A549 (cell line): Measurements from ENCODE around the gene TNIK. TPM values are rescaled to one million over a fixed set of nuclear protein-coding genes. Genes with fewer than 3 reads are reported as not detected.
A peak's percentile ranks its signal among the peaks of the same experiment; 100 is the strongest.

Experiments
- ATAC-seq, 2 experiments: fragments of 200-7000 bp in 1 of 2; fragments of >200 bp in 1 of 2; cut with Nextera tagmentation in 1 of 2; cut with Tn5 transposase in 1 of 2; 3 replicates each; pipeline versions ENCODE4 v1.8.0 to v1.9.1; 2018 to 2020; ENCODE audit warnings: mild to moderate bottlenecking in 1 of 2, moderate library complexity in 1 of 2
- CTCF ChIA-PET: fragments of 300-600 bp; sonication (Branson Sonifier 250); formaldehyde crosslinking; extraction: SDS; loops from one replicate; lab custom pipeline; 2021; ENCODE audit warnings: antibody characterized with exemption, inconsistent platforms; lab: Yijun Ruan, JAX
- POLR2A ChIA-PET: fragments of 350-600 bp; formaldehyde crosslinking; extraction: SDS; loops from one replicate; lab custom pipeline; 2021; ENCODE audit warnings: antibody characterized with exemption, inconsistent platforms; lab: Yijun Ruan, JAX
- DNase-seq, 2 experiments: peaks; one replicate each; pipeline versions ENCODE4 v3.0.0 to v3.0.0-alpha.2; 2011 to 2016; ENCODE audit warnings: low read depth in 1 of 2, low spot score in 1 of 2
- FAIRE-seq: peaks from 2 replicates; lab custom pipeline; 2011; peaks lifted over from hg19 to GRCh38; lab: Jason Lieb, UNC
- H3K27ac ChIP-seq, 2 experiments: fragments of >200 bp; sonication (Bioruptor Twin); formaldehyde crosslinking; 3 replicates each; pipeline ENCODE4 v1.5.1; 2016 to 2017
- H3K4me1 ChIP-seq: fragments of >200 bp; sonication (Bioruptor Twin); formaldehyde crosslinking; 3 replicates; pipeline ENCODE4 v1.6.1; 2016
- H3K4me2 ChIP-seq: fragments of >200 bp; sonication (Bioruptor Twin); formaldehyde crosslinking; 3 replicates; pipeline ENCODE4 v1.6.1; 2016
- H3K4me3 ChIP-seq: fragments of >200 bp; sonication (Bioruptor Twin); formaldehyde crosslinking; 3 replicates; pipeline ENCODE4 v1.5.1; 2016
- H3K9me3 ChIP-seq: fragments of >200 bp; sonication (Bioruptor Twin); formaldehyde crosslinking; 3 replicates; pipeline ENCODE4 v1.6.1; 2016
- CEBPB ChIP-seq, 2 experiments: fragments of >200 bp in 1 of 2; sonication (Bioruptor Twin) in 1 of 2; formaldehyde crosslinking in 1 of 2; IDR thresholded peaks; 2 replicates each; pipeline ENCODE4 v1.6.1; 2012 to 2016
- CHD2 ChIP-seq: fragments of 150-350 bp; IDR thresholded peaks from 2 replicates; pipeline ENCODE4 v1.6.1; 2014; ENCODE audit warnings: low read length; ENCODE audit not compliant: partially characterized antibody
- ELK1 ChIP-seq: fragments of 150-350 bp; IDR thresholded peaks from 2 replicates; pipeline ENCODE4 v1.6.1; 2014; ENCODE audit warnings: low read depth, mild to moderate bottlenecking, low read length
- FOSB ChIP-seq: fragments of 250-450 bp; sonication (Bioruptor Pico); IDR thresholded peaks from 2 replicates; pipeline ENCODE4 v1.5.0; 2020; ENCODE audit warnings: mild to moderate bottlenecking, moderate library complexity
- HEYL ChIP-seq: fragments of 250-450 bp; sonication (Bioruptor Pico); IDR thresholded peaks from 2 replicates; pipeline ENCODE4 v1.8.0; 2021; ENCODE audit warnings: mild to moderate bottlenecking, moderate library complexity
- HOXB13 ChIP-seq: fragments of 250-450 bp; sonication (Bioruptor Pico); IDR thresholded peaks from 2 replicates; pipeline ENCODE4 v1.5.0; 2020; ENCODE audit warnings: low read depth, mild to moderate bottlenecking, moderate library complexity
- JUN ChIP-seq, 2 experiments: fragments of >200 bp; sonication (Bioruptor Twin); formaldehyde crosslinking; IDR thresholded peaks; 2 replicates in 1 of 2; 3 replicates in 1 of 2; pipeline ENCODE4 v1.6.1; 2016 to 2017
- JUNB ChIP-seq: fragments of >200 bp; sonication (Bioruptor Twin); formaldehyde crosslinking; IDR thresholded peaks from 2 replicates; pipeline ENCODE4 v1.6.1; 2016
- KDM1A ChIP-seq: fragments of 200-600 bp; sonication (generic); IDR thresholded peaks from 2 replicates; pipeline ENCODE4 v1.6.1; 2016; ENCODE audit warnings: low read depth, mild to moderate bottlenecking
- MAZ ChIP-seq: fragments of 150-350 bp; IDR thresholded peaks from 2 replicates; pipeline ENCODE4 v1.6.1; 2014; ENCODE audit warnings: antibody characterized with exemption, low read depth, low read length, borderline replicate concordance
- NFE2L2 ChIP-seq: fragments of 150-350 bp; conservative IDR thresholded peaks from 2 replicates; pipeline ENCODE4 v1.6.1; 2014; ENCODE audit warnings: low read length
- RAD21 ChIP-seq, 2 experiments: fragments of >200 bp in 1 of 2; sonication (Bioruptor Twin) in 1 of 2; formaldehyde crosslinking in 1 of 2; IDR thresholded peaks in 1 of 2; conservative IDR thresholded peaks in 1 of 2; 2 replicates in 1 of 2; 3 replicates in 1 of 2; pipeline ENCODE4 v1.6.1; 2012 to 2018; ENCODE audit warnings: inconsistent platforms in 1 of 2
- RARB ChIP-seq: fragments of 250-450 bp; sonication (Bioruptor Pico); IDR thresholded peaks from 2 replicates; pipeline ENCODE4 v1.8.0; 2021; ENCODE audit warnings: mild to moderate bottlenecking, moderate library complexity
- SMC3 ChIP-seq: fragments of >200 bp; sonication (Bioruptor Twin); formaldehyde crosslinking; IDR thresholded peaks from 3 replicates; pipeline ENCODE4 v1.6.1; 2018; ENCODE audit warnings: inconsistent platforms
- TFCP2L1 ChIP-seq: fragments of 250-450 bp; sonication (Bioruptor Pico); IDR thresholded peaks from 2 replicates; pipeline ENCODE4 v1.5.0; 2021; ENCODE audit warnings: mild to moderate bottlenecking
- USF2 ChIP-seq: fragments of 450-650 bp; IDR thresholded peaks from 2 replicates; pipeline ENCODE4 v1.6.1; 2014; ENCODE audit warnings: antibody characterized with exemption
- ZFP36 ChIP-seq: fragments of 450-650 bp; IDR thresholded peaks from 2 replicates; pipeline ENCODE4 v1.6.1; 2014; ENCODE audit warnings: borderline replicate concordance; ENCODE audit not compliant: partially characterized antibody
- ZNF302 ChIP-seq: fragments of 250-450 bp; sonication (Bioruptor Pico); IDR thresholded peaks from 2 replicates; pipeline ENCODE4 v1.9.0; 2021; ENCODE audit warnings: inconsistent platforms, mild to moderate bottlenecking, moderate library complexity
- WGBS: methylation state at CpG from one replicate; pipeline ENCODE4 v1.1.6; 2017; ENCODE audit errors: missing lambda C conversion rate; 5-methylcytosine and 5-hydroxymethylcytosine counted together
- polyA plus RNA-seq, 4 experiments: library from polyadenylated mRNA; depleted of rRNA in 3 of 4; stranded (reverse); fragments of >200 nt; fragmentation: RNase III in 1 of 4; extraction: RNeasy Plus Mini Kit Qiagen cat#74134 plus additional on column Dnase treatment in 1 of 4; gene quantifications; 2 replicates in 3 of 4; 3 replicates in 1 of 4; pipeline ENCODE4 v1.2.3, GENCODE V29; 2011 to 2017
- TF ChIP-seq, protein P1 (sequence below): fragments of >200 bp; sonication (Bioruptor Twin); formaldehyde crosslinking; IDR thresholded peaks from 3 replicates; pipeline ENCODE4 v1.5.1; 2016
- TF ChIP-seq, protein P2 (sequence below): IDR thresholded peaks from 2 replicates; pipeline ENCODE4 v1.6.1; 2012
- TF ChIP-seq, protein P3 (sequence below): fragments of 250-450 bp; sonication (Bioruptor Pico); IDR thresholded peaks from 2 replicates; pipeline ENCODE4 v1.5.0; 2021; ENCODE audit warnings: mild to moderate bottlenecking, moderate library complexity, borderline replicate concordance

TNIK gene
- polyA plus RNA-seq, 2 of the 4 experiments (the other 2 are of a cell fraction): 1.6 to 1.8 TPM

DNA sequence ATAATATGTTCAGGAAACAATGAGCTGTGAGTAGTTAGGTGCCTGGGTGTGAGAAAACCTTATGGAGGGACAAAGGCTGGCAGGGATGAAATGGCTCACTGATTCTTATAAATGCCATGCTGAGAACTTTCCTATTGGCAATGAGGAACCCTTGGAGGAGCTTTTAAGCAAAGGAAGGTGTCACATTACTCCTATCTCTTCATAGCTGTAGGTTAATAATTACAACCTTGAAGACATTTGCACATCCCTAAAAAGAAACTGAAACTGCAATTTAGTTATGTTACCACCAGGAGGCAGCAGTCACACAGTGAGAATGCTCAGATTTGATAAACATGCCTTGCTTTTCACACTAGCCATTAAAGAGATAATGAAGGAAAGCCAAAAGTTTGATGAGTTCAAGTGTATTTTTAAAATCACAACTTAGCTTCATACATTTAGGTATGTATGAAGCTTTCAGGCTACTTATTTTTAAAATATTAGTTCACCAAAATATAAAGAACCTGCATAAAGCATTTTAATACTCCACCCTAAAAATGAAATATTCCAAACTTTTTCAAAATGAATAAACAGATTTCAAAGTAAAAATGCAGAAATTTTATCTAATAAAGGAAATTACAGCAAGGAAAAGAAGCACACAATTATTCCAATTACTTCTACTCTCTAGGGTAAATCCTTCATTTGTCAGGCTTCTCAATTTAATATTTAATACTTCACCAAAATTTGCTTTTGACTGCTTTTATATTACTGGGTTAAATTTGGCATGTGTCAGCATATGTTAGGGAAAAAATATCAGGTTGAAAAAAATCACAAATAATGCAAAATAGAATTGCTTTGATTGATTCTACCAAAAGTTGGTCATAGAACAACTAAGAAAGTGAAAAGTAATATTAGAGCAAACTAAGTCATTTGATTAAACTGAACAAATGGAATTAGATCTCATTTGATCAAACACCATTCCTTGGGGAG lies 296.8 kb downstream of the TNIK start (continued):
- TF ChIP-seq, protein P1, sequence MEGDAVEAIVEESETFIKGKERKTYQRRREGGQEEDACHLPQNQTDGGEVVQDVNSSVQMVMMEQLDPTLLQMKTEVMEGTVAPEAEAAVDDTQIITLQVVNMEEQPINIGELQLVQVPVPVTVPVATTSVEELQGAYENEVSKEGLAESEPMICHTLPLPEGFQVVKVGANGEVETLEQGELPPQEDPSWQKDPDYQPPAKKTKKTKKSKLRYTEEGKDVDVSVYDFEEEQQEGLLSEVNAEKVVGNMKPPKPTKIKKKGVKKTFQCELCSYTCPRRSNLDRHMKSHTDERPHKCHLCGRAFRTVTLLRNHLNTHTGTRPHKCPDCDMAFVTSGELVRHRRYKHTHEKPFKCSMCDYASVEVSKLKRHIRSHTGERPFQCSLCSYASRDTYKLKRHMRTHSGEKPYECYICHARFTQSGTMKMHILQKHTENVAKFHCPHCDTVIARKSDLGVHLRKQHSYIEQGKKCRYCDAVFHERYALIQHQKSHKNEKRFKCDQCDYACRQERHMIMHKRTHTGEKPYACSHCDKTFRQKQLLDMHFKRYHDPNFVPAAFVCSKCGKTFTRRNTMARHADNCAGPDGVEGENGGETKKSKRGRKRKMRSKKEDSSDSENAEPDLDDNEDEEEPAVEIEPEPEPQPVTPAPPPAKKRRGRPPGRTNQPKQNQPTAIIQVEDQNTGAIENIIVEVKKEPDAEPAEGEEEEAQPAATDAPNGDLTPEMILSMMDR: peak; percentile 27; the same call in 1 of the 3 replicates
- no peak for TF ChIP-seq KDM1A

- ChIA-PET POLR2A (no interaction called here), CTCF (no interaction called here)
Measured at GRCh38 chr3:171160325-171160724, 299.9 kb downstream of the TNIK start.

DNA sequence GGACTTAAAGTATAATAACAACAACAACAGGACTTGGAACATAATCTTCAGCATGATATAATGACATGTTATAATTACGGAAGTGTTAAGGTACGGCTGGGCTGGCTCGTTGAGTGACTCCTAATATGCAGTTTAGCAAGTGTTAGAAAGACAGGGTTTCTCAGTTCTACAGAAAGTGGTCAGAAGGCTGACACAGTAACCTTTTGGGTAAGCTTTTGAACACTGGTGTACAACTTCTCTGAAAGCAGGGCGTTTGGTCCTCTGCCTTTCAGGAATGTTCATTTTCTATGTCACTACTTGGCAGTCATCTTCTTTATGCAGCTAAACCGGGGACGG lies 300.4 kb downstream of the TNIK start:
- peaks cover 15% of the 10 kb centered on the region; the same call in 2 of the 3 replicates for H3K4me1 ChIP-seq
- FAIRE-seq: no peak
- CTCF ChIA-PET: no interaction called here
- H3K27ac ChIP-seq: no peak overlapping the region
- peaks cover 6% of the 10 kb centered on the region; the same call in 2 of the 3 replicates for H3K9me3 ChIP-seq
- H3K4me2 ChIP-seq: no peak overlapping the region
- no peak for DNase-seq
- POLR2A ChIA-PET: no interaction called here
- ATAC-seq: no peak
- TF ChIP-seq SMC3: no peak
- no peak overlapping the region for H3K4me3 ChIP-seq
- 77% methylated on average over 6 of the region's 6 CpGs for WGBS

More at GRCh38 chr3:171160325-171160724, 299.9 kb downstream of the TNIK start:
- FAIRE-seq: no peak
- Histone ChIP-seq H3K4me1 (peaks cover 15% of the 10 kb centered on the region; the same call in 2 of the 3 replicates), H3K9me3 (peaks cover 6% of the 10 kb centered on the region; the same call in 2 of the 3 replicates), H3K4me2 (no peak overlapping the region), H3K4me3 (no peak overlapping the region), H3K27ac (no peak overlapping the region)
- TF ChIP-seq CEBPB (IDR thresholded peaks at IDR 0.05) (peak in 1 of 2 experiments; percentile 24; a peak in 1 of 4 replicates), TFCP2L1 (CRISPR knock-in tag) (no peak), ZNF302 (no peak), FOSB (CRISPR knock-in tag) (no peak)
- no peak for ATAC-seq
- no peak for DNase-seq
- 93% methylated on average over 1 of the region's 1 CpG for WGBS

- Histone ChIP-seq H3K4me2 (no peak overlapping the region), H3K4me1 (peaks cover 15% of the 10 kb centered on the region; the same call in 2 of the 3 replicates), H3K4me3 (no peak overlapping the region), H3K9me3 (peaks cover 6% of the 10 kb centered on the region; the same call in 2 of the 3 replicates), H3K27ac (no peak overlapping the region)
- DNase-seq (no peak), FAIRE-seq (no peak), ATAC-seq (no peak)
- CTCF ChIA-PET: interaction anchor here (1.6 kb wide), 1 partner anchor 109 kb away, joined by 4 read pairs; no protein-coding TSS in a partner anchor
- TF ChIP-seq HOXB13 (CRISPR knock-in tag) (no peak), RAD21 (conservative IDR thresholded peaks at IDR 0.05 in 1 of 2, IDR thresholded peaks at IDR 0.05 in 1 of 2) (no peak), USF2 (no peak), JUNB (no peak), ELK1 (no peak), RARB (CRISPR knock-in tag) (no peak), JUN (IDR thresholded peaks at IDR 0.05) (no peak), FOSB (CRISPR knock-in tag) (no peak), CHD2 (no peak), TFCP2L1 (CRISPR knock-in tag) (no peak), NFE2L2 (no peak), HEYL (CRISPR knock-in tag) (no peak), MAZ (no peak), ZFP36 (no peak)
- TF ChIP-seq, protein P2, sequence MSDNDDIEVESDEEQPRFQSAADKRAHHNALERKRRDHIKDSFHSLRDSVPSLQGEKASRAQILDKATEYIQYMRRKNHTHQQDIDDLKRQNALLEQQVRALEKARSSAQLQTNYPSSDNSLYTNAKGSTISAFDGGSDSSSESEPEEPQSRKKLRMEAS: no peak
- TF ChIP-seq, protein P3, sequence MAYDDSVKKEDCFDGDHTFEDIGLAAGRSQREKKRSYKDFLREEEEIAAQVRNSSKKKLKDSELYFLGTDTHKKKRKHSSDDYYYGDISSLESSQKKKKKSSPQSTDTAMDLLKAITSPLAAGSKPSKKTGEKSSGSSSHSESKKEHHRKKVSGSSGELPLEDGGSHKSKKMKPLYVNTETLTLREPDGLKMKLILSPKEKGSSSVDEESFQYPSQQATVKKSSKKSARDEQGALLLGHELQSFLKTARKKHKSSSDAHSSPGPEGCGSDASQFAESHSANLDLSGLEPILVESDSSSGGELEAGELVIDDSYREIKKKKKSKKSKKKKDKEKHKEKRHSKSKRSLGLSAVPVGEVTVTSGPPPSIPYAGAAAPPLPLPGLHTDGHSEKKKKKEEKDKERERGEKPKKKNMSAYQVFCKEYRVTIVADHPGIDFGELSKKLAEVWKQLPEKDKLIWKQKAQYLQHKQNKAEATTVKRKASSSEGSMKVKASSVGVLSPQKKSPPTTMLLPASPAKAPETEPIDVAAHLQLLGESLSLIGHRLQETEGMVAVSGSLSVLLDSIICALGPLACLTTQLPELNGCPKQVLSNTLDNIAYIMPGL: no peak
- POLR2A ChIA-PET: no interaction called here
- 83% methylated on average over 20 of the region's 20 CpGs for WGBS
Measured at GRCh38 chr3:171159024-171159821, 301.0 kb downstream of the TNIK start.
